ENCODE results near the gene GNG11.
"Not testable (repeated sequence)": the region's sequence is repeated elsewhere in the genome, so short reads cannot be mapped to it uniquely, and the experiment has no call there.

GNG11 gene

GRCh38 chr7:93906267-93906666 is 15.3 kb upstream of the GNG11 start, which contains the start of gene GNGT1:
TSS of gene GNGT1 (plus strand) at chr7:93906567. CDS start at chr7:93906747, 180 bp downstream.
- Histone ChIP-seq H4K8ac (ENCODE audit: low read depth, low read length) (no peak within 1 kb of the TSS), H3K23ac (ENCODE audit: low read depth, low read length, poor library complexity) (no peak within 1 kb of the TSS), H3K4me2 (ENCODE audit: insufficient read depth, low read length, poor library complexity, severe bottlenecking) (no peak within 1 kb of the TSS), H3K79me1 (ENCODE audit: low read depth, low read length) (no peaks in the 10 kb centered on the region), H3K27me3 (ENCODE audit: control insufficient read depth in 3 of 3, insufficient read depth in 3 of 3, low read depth in 1 of 3, low read length in 3 of 3) (no peaks in the 10 kb centered on the region), H2BK15ac (ENCODE audit: low read length) (no peak within 1 kb of the TSS), H3K4me1 (ENCODE audit: control insufficient read depth in 2 of 2, insufficient read depth in 1 of 2, low read depth in 1 of 2, low read length in 2 of 2) (peaks cover 0 to 4% of the 10 kb centered on the region in 2 donors), H2AFZ (ENCODE audit: low read length) (no peak within 1 kb of the TSS), H3K4me3 (ENCODE audit: low read length in 2 of 2) (no peak within 1 kb of the TSS), H2AK5ac (ENCODE audit: low read depth, low read length) (no peak within 1 kb of the TSS), H3K9ac (ENCODE audit: low read depth, low read length, poor library complexity) (no peak within 1 kb of the TSS), H3K36me3 (replicated peaks in 1 of 2; ENCODE audit: control insufficient read depth in 2 of 2, insufficient read depth in 2 of 2, low read length in 2 of 2) (no peaks in the 10 kb centered on the region), H3K18ac (ENCODE audit: low read length) (no peak within 1 kb of the TSS), H2BK120ac (ENCODE audit: low read depth, low read length) (no peak within 1 kb of the TSS), H3K14ac (ENCODE audit: low read length) (no peak within 1 kb of the TSS), H3K27ac (replicated peaks; ENCODE audit: low read length) (no peak within 1 kb of the TSS), H3K4ac (ENCODE audit: low read length) (no peak within 1 kb of the TSS), H3K9me3 (replicated peaks in 1 of 2; ENCODE audit: control insufficient read depth in 2 of 2, insufficient read depth in 1 of 2, low read depth in 1 of 2, low read length in 2 of 2) (no peaks in the 10 kb centered on the region), H4K91ac (ENCODE audit: low read depth, low read length, poor library complexity) (no peak within 1 kb of the TSS), H2BK5ac (ENCODE audit: low read length) (no peak within 1 kb of the TSS), H2BK12ac (ENCODE audit: low read length) (no peak within 1 kb of the TSS)
- DNase-seq (ENCODE audit: low spot score), result no peak
- no CpG with 5 or more reads among the region's 3 CpGs for WGBS, 2 donors (ENCODE audit: extremely low coverage in 2 of 2, insufficient read length in 2 of 2, insufficient replicate concordance in 1 of 2)

DNA sequence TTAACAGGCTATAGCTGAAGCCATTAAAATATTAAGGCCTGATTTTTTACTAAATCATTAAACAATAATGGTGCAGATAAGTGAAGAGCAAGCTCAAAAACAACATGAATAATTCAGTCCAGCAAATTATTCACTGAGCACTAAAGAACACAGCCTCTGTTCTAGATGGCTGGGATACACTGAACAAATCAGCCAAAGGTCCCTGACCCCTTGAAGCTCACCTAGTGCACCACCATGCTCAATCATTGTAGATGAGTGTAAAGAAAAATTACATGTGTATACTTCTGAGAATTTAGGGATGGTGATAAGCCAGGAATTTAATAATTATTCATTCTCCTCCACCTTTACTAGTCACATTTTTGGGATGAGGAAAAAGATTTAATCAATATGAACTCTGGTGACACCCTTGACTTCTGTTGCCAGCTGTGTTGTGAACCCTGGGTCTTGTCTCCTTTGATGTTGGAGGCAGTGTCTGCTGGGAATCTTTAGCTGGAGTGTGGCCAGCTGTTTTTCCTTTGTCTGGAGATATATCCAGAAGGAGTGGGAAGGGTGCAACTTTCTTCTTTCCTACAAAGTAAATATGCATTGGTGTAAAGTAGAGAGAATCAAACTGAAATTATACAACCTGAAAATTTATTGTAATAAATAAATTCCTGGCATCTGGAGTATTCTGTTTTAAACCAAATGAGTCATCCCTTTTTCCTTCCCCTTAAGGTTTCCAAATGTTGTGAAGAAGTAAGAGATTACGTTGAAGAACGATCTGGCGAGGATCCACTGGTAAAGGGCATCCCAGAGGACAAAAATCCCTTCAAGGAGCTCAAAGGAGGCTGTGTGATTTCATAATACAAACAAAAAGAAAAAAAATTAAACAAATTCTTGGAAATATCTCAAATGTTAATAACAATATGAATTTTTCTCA is 11.2 kb upstream of the GNG11 start:
- DNase-seq (ENCODE audit: low spot score), result no peak
- Histone ChIP-seq H3K14ac (ENCODE audit: low read length) (no peak overlapping the region), H2BK12ac (ENCODE audit: low read length) (no peak overlapping the region), H2BK120ac (ENCODE audit: low read depth, low read length) (no peak overlapping the region), H3K4ac (ENCODE audit: low read length) (no peak overlapping the region), H2BK5ac (ENCODE audit: low read length) (no peak overlapping the region), H3K9me3 (replicated peaks in 1 of 2; ENCODE audit: control insufficient read depth in 2 of 2, insufficient read depth in 1 of 2, low read depth in 1 of 2, low read length in 2 of 2) (no peaks in the 10 kb centered on the region), H3K4me3 (ENCODE audit: low read length in 2 of 2) (no peak overlapping the region), H3K4me2 (ENCODE audit: insufficient read depth, low read length, poor library complexity, severe bottlenecking) (no peak overlapping the region), H4K8ac (ENCODE audit: low read depth, low read length) (no peak overlapping the region), H3K4me1 (ENCODE audit: control insufficient read depth in 2 of 2, insufficient read depth in 1 of 2, low read depth in 1 of 2, low read length in 2 of 2) (peaks cover 0 to 4% of the 10 kb centered on the region in 2 donors), H2AFZ (ENCODE audit: low read length) (no peak overlapping the region), H2AK5ac (ENCODE audit: low read depth, low read length) (no peak overlapping the region), H2BK15ac (ENCODE audit: low read length) (no peak overlapping the region), H3K18ac (ENCODE audit: low read length) (no peak overlapping the region), H3K9ac (ENCODE audit: low read depth, low read length, poor library complexity) (no peak overlapping the region), H4K91ac (ENCODE audit: low read depth, low read length, poor library complexity) (no peak overlapping the region), H3K27me3 (ENCODE audit: control insufficient read depth in 3 of 3, insufficient read depth in 3 of 3, low read depth in 1 of 3, low read length in 3 of 3) (no peaks in the 10 kb centered on the region), H3K23ac (ENCODE audit: low read depth, low read length, poor library complexity) (no peak overlapping the region), H3K27ac (replicated peaks; ENCODE audit: low read length) (no peak overlapping the region), H3K36me3 (replicated peaks in 1 of 2; ENCODE audit: control insufficient read depth in 2 of 2, insufficient read depth in 2 of 2, low read length in 2 of 2) (no peaks in the 10 kb centered on the region), H3K79me1 (ENCODE audit: low read depth, low read length) (no peaks in the 10 kb centered on the region)
- no CpG with 5 or more reads among the region's 3 CpGs for WGBS, 2 donors (ENCODE audit: extremely low coverage in 2 of 2, insufficient read length in 2 of 2, insufficient replicate concordance in 1 of 2)

GRCh38 chr7:93911242-93911641 is 10.3 kb upstream of the GNG11 start:
- not testable (repeated sequence) for H3K23ac ChIP-seq (ENCODE audit: low read depth, low read length, poor library complexity); H3K79me1 ChIP-seq (ENCODE audit: low read depth, low read length); H3K9ac ChIP-seq (ENCODE audit: low read depth, low read length, poor library complexity); DNase-seq (ENCODE audit: low spot score); H3K14ac ChIP-seq (ENCODE audit: low read length); H3K4ac ChIP-seq (ENCODE audit: low read length); H3K4me1 ChIP-seq (ENCODE audit: control insufficient read depth in 2 of 2, insufficient read depth in 1 of 2, low read depth in 1 of 2, low read length in 2 of 2); H3K9me3 ChIP-seq (replicated peaks in 1 of 2; ENCODE audit: control insufficient read depth in 2 of 2, insufficient read depth in 1 of 2, low read depth in 1 of 2, low read length in 2 of 2); H3K4me2 ChIP-seq (ENCODE audit: insufficient read depth, low read length, poor library complexity, severe bottlenecking); H2BK5ac ChIP-seq (ENCODE audit: low read length); H3K18ac ChIP-seq (ENCODE audit: low read length); H4K91ac ChIP-seq (ENCODE audit: low read depth, low read length, poor library complexity); H4K8ac ChIP-seq (ENCODE audit: low read depth, low read length); H2BK12ac ChIP-seq (ENCODE audit: low read length); H2AK5ac ChIP-seq (ENCODE audit: low read depth, low read length); H3K27me3 ChIP-seq (ENCODE audit: control insufficient read depth in 3 of 3, insufficient read depth in 3 of 3, low read depth in 1 of 3, low read length in 3 of 3); H3K36me3 ChIP-seq (replicated peaks in 1 of 2; ENCODE audit: control insufficient read depth in 2 of 2, insufficient read depth in 2 of 2, low read length in 2 of 2); H2BK15ac ChIP-seq (ENCODE audit: low read length); H2AFZ ChIP-seq (ENCODE audit: low read length); H3K27ac ChIP-seq (replicated peaks; ENCODE audit: low read length); H3K4me3 ChIP-seq (ENCODE audit: low read length in 2 of 2); H2BK120ac ChIP-seq (ENCODE audit: low read depth, low read length)
- WGBS, 2 donors (ENCODE audit: extremely low coverage in 2 of 2, insufficient read length in 2 of 2, insufficient replicate concordance in 1 of 2), result no CpG with 5 or more reads among the region's 3 CpGs

DNA sequence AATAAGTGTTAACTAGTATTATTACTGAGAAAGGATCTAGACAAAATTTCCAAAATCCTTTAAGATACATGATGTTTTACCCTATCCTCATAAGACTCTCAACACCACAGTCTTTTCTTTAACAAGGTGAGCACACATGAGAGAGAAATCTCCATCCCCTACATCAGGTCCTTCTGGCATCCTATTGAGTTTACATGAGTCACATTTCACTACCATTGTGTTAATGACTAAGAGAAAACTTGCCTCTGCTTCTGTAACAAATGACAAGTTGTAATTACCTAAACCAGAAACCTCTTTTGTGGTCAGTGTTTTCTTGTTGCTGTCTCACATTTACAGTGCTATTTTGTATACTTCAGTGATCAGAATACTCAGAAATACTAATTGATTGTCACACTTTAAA is 9.9 kb upstream of the GNG11 start:
- H2BK12ac ChIP-seq (ENCODE audit: low read length); H2BK5ac ChIP-seq (ENCODE audit: low read length); H3K9ac ChIP-seq (ENCODE audit: low read depth, low read length, poor library complexity); H2BK120ac ChIP-seq (ENCODE audit: low read depth, low read length); H3K4me1 ChIP-seq (ENCODE audit: control insufficient read depth in 2 of 2, insufficient read depth in 1 of 2, low read depth in 1 of 2, low read length in 2 of 2); H3K4me2 ChIP-seq (ENCODE audit: insufficient read depth, low read length, poor library complexity, severe bottlenecking); H3K27me3 ChIP-seq (ENCODE audit: control insufficient read depth in 3 of 3, insufficient read depth in 3 of 3, low read depth in 1 of 3, low read length in 3 of 3); H3K23ac ChIP-seq (ENCODE audit: low read depth, low read length, poor library complexity); H3K4ac ChIP-seq (ENCODE audit: low read length); H2AK5ac ChIP-seq (ENCODE audit: low read depth, low read length); H4K8ac ChIP-seq (ENCODE audit: low read depth, low read length); DNase-seq (ENCODE audit: low spot score); H2AFZ ChIP-seq (ENCODE audit: low read length); H4K91ac ChIP-seq (ENCODE audit: low read depth, low read length, poor library complexity); H2BK15ac ChIP-seq (ENCODE audit: low read length); H3K18ac ChIP-seq (ENCODE audit: low read length); H3K79me1 ChIP-seq (ENCODE audit: low read depth, low read length); H3K27ac ChIP-seq (replicated peaks; ENCODE audit: low read length); H3K14ac ChIP-seq (ENCODE audit: low read length); H3K4me3 ChIP-seq (ENCODE audit: low read length in 2 of 2); H3K36me3 ChIP-seq (replicated peaks in 1 of 2; ENCODE audit: control insufficient read depth in 2 of 2, insufficient read depth in 2 of 2, low read length in 2 of 2); H3K9me3 ChIP-seq (replicated peaks in 1 of 2; ENCODE audit: control insufficient read depth in 2 of 2, insufficient read depth in 1 of 2, low read depth in 1 of 2, low read length in 2 of 2): not testable (repeated sequence)
